ENCODE results near the gene SAFB2.

SAFB2 gene

GRCh38 chr19:5578097-5578846 lies 44.3 kb downstream of the SAFB2 start:
- DNase-seq: peak; percentile 78

- no peak for DNase-seq
Observed at GRCh38 chr19:5575590-5575989, 47.0 kb downstream of the SAFB2 start.

GRCh38 chr19:5572556-5573286 lies 49.9 kb downstream of the SAFB2 start:
- no peak for DNase-seq

GRCh38 chr19:5571777-5572176 lies 50.8 kb downstream of the SAFB2 start:
- DNase-seq: no peak

GRCh38 chr19:5567970-5568407 lies 54.6 kb downstream of the SAFB2 start:
- no peak for DNase-seq

GRCh38 chr19:5567360-5567969 lies 55.1 kb downstream of the SAFB2 start, which contains the start of gene TINCR:
TINCR (minus strand) TSS chr19:5567953.
- DNase-seq: peak; percentile 53

GRCh38 chr19:5564930-5565329 lies 57.6 kb downstream of the SAFB2 start:
- no peak for DNase-seq

GRCh38 chr19:5563935-5564612 lies 58.5 kb downstream of the SAFB2 start:
- peak; percentile 62 for DNase-seq

GRCh38 chr19:5563008-5563431 lies 59.6 kb downstream of the SAFB2 start:
- DNase-seq: peak; percentile 19

GRCh38 chr19:5562280-5562679 lies 60.3 kb downstream of the SAFB2 start:
- no peak for DNase-seq

GRCh38 chr19:5561559-5561958 lies 61.0 kb downstream of the SAFB2 start:
- no peak for DNase-seq

- DNase-seq: no peak
Observed at GRCh38 chr19:5560156-5560555, 62.4 kb downstream of the SAFB2 start.

- peak; percentile 66 for DNase-seq
Observed at GRCh38 chr19:5559804-5560133, 62.8 kb downstream of the SAFB2 start.

- no peak for DNase-seq
Observed at GRCh38 chr19:5558101-5558621, 64.4 kb downstream of the SAFB2 start.

- DNase-seq: no peak
Observed at GRCh38 chr19:5557691-5558090, 64.9 kb downstream of the SAFB2 start.

- DNase-seq: no peak
Observed at GRCh38 chr19:5554828-5555227, 67.7 kb downstream of the SAFB2 start.

GRCh38 chr19:5553892-5554291 lies 68.7 kb downstream of the SAFB2 start:
- no peak for DNase-seq

- DNase-seq: peak; percentile 75
Observed at GRCh38 chr19:5547881-5548280, 74.7 kb downstream of the SAFB2 start.

GRCh38 chr19:5545984-5546383 lies 76.6 kb downstream of the SAFB2 start:
- DNase-seq: no peak

GRCh38 chr19:5545051-5545450 lies 77.5 kb downstream of the SAFB2 start:
- no peak for DNase-seq

GRCh38 chr19:5542665-5543064 lies 79.9 kb downstream of the SAFB2 start:
- peak; percentile 57 for DNase-seq

- DNase-seq: no peak
Observed at GRCh38 chr19:5541456-5541855, 81.1 kb downstream of the SAFB2 start.

- no peak for DNase-seq
Observed at GRCh38 chr19:5540208-5540607, 82.4 kb downstream of the SAFB2 start.
